Kidney (tissue), 14 donors: ENCODE measurements around the gene TRAF3. TPM values are rescaled to one million over a fixed set of nuclear protein-coding genes. Genes with fewer than 3 reads are reported as not detected.

ENCODE experiments used
- DNase-seq, 5 donors: peaks; one replicate each; pipeline ENCODE4 v3.0.0-alpha.2; 2013 to 2020
- FAIRE-seq: peaks from 2 replicates; lab custom pipeline; 2012; peaks lifted over from hg19 to GRCh38; lab: Jason Lieb, UNC
- H3K27ac ChIP-seq, 2 donors: one replicate each; pipeline ENCODE4 v1.7.0; 2013; ENCODE audit warnings: low read depth in 2 of 2, low read length in 2 of 2, inconsistent platforms in 1 of 2
- H3K27me3 ChIP-seq: one replicate; pipeline ENCODE4 v1.7.1; 2013; ENCODE audit warnings: low read length, inconsistent platforms; ENCODE audit not compliant: control insufficient read depth, insufficient read depth
- H3K36me3 ChIP-seq, 3 donors: one replicate each; pipeline versions ENCODE4 v1.7.0 to v1.7.1; 2013; ENCODE audit warnings: low read length in 3 of 3, control low read depth in 1 of 3, inconsistent platforms in 1 of 3; ENCODE audit not compliant: insufficient read depth in 3 of 3, control insufficient read depth in 2 of 3
- H3K4me1 ChIP-seq, 3 donors: one replicate each; pipeline versions ENCODE4 v1.7.0 to v1.7.1; 2013; ENCODE audit warnings: low read length in 3 of 3, inconsistent platforms in 1 of 3, low read depth in 1 of 3; ENCODE audit not compliant: control insufficient read depth in 2 of 3, insufficient read depth in 2 of 3
- H3K4me3 ChIP-seq, 3 donors: one replicate each; pipeline versions ENCODE4 v1.7.0 to v1.8.1; 2013; ENCODE audit warnings: low read length in 3 of 3, control low read depth in 1 of 3, inconsistent platforms in 1 of 3
- H3K9ac ChIP-seq, 3 donors: one replicate each; pipeline versions ENCODE4 v1.7.0 to v1.7.1; 2013; ENCODE audit warnings: low read length in 3 of 3, control low read depth in 1 of 3, inconsistent platforms in 1 of 3
- H3K9me3 ChIP-seq, 3 donors: one replicate each; pipeline versions ENCODE4 v1.7.0 to v1.7.1; 2013; ENCODE audit warnings: low read length in 3 of 3, control low read depth in 1 of 3, inconsistent platforms in 1 of 3; ENCODE audit not compliant: control insufficient read depth in 2 of 3, insufficient read depth in 1 of 3
- CTCF ChIP-seq: IDR thresholded peaks from 3 replicates; pipeline ENCODE4 v1.5.1; 2012; ENCODE audit warnings: mild to moderate bottlenecking, moderate library complexity, borderline replicate concordance; ENCODE audit not compliant: insufficient read depth; ENCODE audit errors: extremely low read depth
- intact Hi-C: fragments of 100-400 bp; cut with DNase I; formaldehyde crosslinking; loops from one replicate; pipeline ENCODE4 v1.11.1; 2022
- polyA plus RNA-seq: library from polyadenylated mRNA; stranded (reverse); fragments of 350-450 nt; fragmentation: Illumina TruSeq; extraction: RNeasy Lipid Tissue Mini Kit (QIAGEN cat#74804); gene quantifications from one replicate; pipeline ENCODE4 v1.2.3, GENCODE V29; 2014; ENCODE audit warnings: low read depth, low replicate concordance; ENCODE audit not compliant: insufficient read depth
- total RNA-seq: library from RNA; stranded (reverse); fragmentation: NEBNext Ultra II Directional; extraction: Animal tissue kit (Norgen Biotek cat#: 25700); gene quantifications from one replicate; pipeline ENCODE4 v1.2.1, GENCODE V29; 2021
- donor health status: control.
- donor health status: control.
- donor health status: control.
- donor health status: control.
- donor health status: control.
- donor health status: DM: yes; HTN: yes; CAD: no.
- donor health status: Normal renal cell carcinoma (clear cell type).

The TRAF3 gene
- total and polyA plus RNA-seq, 2 donors from 2014 or later, result 5.2 to 35.4 TPM

DNA sequence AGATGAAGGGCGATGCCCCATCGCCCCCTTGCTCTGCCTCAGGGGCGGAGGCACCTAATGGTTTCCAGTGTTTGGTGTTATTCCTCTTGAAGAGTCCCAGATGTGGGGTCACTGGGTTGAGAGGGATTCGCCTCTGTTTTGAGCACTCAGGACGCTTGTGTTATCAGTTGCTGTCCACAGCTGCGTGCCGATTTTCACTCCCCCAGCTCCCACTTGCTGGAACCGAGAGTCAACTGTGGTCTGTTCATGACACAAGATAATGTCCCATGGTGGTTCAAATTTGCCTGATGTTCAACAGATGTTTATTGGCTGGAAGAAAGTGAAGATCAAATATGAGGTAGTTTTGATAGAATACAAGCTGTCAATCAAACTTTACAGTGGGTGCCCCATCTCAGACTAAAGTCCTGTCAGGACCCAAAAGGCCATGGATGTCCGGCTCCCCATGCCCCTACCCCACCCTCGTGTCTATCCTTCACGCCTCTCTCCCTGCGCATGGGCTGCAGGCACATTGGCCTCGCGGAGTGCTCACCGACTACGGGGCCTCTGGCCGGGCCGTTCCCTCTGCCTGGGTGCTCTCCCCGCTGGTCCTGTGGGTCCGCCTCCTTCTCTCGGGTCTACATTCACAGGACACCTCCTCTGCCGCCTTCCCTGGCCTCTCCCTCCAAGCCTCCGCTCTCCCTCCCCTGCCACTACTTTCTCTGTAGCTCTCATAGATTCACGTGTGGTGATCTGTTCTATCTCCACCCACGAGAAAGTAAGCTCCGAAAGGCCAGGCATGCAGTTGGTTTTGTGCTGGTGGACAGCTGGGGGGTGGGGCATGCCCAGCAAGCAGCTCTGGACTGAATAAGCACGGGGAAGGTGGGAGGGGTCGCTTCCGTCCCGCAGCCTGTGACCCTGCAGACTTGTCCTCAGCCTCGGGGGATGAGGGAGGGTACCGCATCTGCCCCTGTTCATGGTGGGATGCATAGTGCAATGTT lies 6.8 kb upstream of the TRAF3 start:
- FAIRE-seq (no peak), DNase-seq (peak in 1 of 5 donors; percentile 65)
- no peak overlapping the region for H3K9ac ChIP-seq
- peaks cover 0 to 4% (median 0%) of the 10 kb centered on the region in 3 donors for H3K4me1 ChIP-seq
- no peak overlapping the region for H3K27ac ChIP-seq
- H3K27me3 ChIP-seq, result no peaks in the 10 kb centered on the region
- no peak overlapping the region for H3K4me3 ChIP-seq
- intact Hi-C loops, result no loop called here
- H3K9me3 ChIP-seq, result no peaks in the 10 kb centered on the region
- no peaks in the 10 kb centered on the region for H3K36me3 ChIP-seq
- no peak for TF ChIP-seq CTCF

GRCh38 chr14:102771144-102771543 lies 6.1 kb upstream of the TRAF3 start:
- TF ChIP-seq CTCF, result no peak
- DNase-seq (peak in 1 of 5 donors; percentile 59), FAIRE-seq (no peak)
- no peaks in the 10 kb centered on the region for H3K36me3 ChIP-seq
- no peak overlapping the region for H3K4me3 ChIP-seq
- no peak overlapping the region for H3K27ac ChIP-seq
- no peak overlapping the region for H3K9ac ChIP-seq
- no peaks in the 10 kb centered on the region for H3K9me3 ChIP-seq
- peaks cover 0 to 4% (median 0%) of the 10 kb centered on the region in 3 donors for H3K4me1 ChIP-seq
- H3K27me3 ChIP-seq, result no peaks in the 10 kb centered on the region
- intact Hi-C loops, result no loop called here

- Histone ChIP-seq H3K27me3 (no peaks in the 10 kb centered on the region), H3K27ac (no peak overlapping the region), H3K4me3 (no peak overlapping the region), H3K4me1 (peaks cover 0 to 4% (median 0%) of the 10 kb centered on the region in 3 donors), H3K36me3 (no peaks in the 10 kb centered on the region), H3K9me3 (no peaks in the 10 kb centered on the region), H3K9ac (no peak overlapping the region)
- no peak for FAIRE-seq
- TF ChIP-seq CTCF, result no peak
- intact Hi-C loops, result no loop called here
- DNase-seq, result peak in 2 of 5 donors; percentile 45 to 50
Observed at GRCh38 chr14:102772781-102773570, 4.3 kb upstream of the TRAF3 start.
